ENCODE data around the gene SPDYE1.
"Not testable (repeated sequence)": the region's sequence is repeated elsewhere in the genome, so short reads cannot be mapped to it uniquely, and the experiment has no call there.

SPDYE1 gene

DNA sequence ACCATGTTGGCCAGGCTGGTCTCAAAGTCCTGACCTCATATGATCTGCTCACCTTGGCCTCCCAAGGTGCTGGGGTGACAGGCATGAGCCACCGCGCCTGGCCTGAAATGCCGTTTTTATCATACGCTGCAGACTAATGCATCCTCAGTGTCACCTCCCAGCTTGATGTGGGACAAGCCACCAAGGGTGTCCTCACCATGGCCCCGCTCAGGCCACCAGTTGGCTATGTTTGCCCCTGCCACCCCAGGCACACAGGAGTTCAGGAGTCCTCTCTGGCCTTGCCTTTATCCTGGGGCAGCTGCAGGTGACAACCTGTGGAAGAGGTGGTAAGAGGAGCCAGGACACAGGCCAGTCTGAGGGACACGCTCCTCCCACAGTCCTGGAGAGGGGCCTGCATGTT is 3.0 kb upstream of the SPDYE1 start:
- DNase-seq = not testable (repeated sequence)

DNA sequence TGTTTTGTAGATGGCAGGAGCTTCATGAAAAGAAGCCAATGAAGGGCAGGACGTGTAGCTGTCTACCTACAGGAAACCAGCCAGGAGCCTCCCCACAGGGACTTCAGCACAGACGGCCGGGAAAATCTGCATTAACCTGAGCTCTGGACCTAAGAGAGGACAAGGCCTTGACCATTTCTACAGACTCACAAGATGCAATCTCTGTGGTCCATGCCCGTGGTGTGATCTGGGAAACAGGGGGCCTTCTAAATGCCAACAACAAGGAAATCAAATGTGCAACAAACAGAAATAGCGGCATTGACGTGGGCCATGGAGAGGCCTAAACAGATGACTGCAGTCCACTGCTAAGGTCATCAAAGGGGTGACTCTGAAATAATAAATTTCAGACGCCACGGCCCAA is 14.4 kb downstream of the SPDYE1 start:
- not testable (repeated sequence) for DNase-seq

DNA sequence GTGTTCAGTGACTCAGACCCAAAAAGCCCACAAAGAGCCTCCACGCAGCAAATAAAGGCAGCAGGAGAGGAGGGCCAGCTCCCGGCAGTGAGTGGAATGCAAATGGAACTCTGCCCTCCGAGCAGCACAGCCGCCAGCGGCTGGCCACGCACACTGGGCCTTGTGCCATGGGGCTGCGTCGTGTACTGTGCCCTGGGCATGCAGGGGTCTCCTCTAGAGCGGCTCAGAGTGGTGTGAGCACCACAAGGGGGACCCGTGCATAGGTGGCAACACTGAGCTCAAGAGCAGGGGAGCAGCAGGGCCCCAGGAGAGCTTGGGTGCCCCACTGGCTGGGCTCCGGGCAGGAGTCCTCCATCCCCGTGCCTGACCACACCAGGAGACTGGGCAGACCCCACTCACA is 17.4 kb downstream of the SPDYE1 start:
- not testable (repeated sequence) for DNase-seq

DNA sequence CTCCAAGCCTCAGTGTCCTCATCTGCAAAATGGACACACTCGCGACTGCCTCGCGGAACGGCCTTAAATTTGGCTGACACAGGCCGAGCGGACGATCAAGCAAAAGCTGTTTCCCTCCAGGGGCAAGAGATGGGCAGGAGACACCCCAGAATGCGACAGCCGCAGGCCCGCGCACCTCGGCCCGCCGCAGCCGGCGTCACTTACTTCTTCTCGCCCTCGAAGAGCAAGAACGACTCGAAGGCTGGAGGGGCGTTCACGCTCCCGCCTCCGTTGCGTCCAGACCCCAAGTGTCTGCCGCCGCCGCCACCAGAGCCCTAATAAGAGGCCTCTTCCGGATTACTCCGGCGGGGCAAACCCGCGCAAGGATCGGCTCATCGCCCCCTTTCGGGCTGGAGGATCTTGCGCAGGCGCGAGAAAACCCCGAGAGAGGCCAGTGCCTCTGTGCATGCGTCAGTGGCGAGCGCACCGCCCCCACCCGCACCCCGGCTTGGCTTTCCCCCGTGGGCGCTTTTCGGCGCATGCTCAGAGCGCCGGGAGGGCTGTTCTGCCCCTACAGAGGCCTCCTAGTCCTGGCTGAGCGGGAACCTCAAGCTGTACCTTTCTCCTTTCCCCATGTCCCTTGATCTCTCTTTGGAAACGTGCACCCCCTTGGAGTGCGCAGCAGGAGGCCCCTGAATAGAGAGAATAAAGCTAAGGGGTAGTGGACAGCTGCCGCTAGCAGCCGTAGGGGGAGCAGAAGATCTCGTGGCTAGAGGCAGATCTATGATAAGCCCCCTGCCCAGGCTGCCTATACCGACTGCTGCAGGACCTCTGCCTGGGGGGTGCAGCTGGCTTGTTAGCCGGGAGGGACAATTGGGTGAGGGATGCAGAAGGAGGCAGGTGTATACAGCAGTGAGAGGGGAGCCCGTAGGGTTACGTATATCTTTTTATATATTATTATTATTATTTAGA is 21.4 kb downstream of the SPDYE1 start:
- peak; percentile 96 to 98 (median 97) for DNase-seq

DNA sequence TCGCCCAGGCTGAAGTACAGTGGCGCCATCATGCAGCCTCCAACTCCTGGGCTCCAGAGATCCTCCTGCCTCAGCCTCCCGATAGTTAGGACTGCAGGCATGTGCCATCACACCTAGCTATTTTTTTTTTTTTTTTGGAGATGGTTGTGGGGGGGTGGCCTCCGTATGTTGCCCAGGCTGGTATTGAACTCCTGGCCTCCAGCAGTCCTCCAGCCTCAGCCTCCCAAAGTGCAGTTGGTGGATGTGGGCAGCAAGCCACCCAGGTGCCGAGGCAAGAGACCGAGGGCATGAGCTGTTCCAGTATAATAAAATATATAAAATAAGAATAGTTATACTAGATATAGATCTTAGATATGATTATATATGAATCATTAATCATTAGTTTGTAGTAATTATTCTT is 22.1 kb downstream of the SPDYE1 start:
- DNase-seq = not testable (repeated sequence)

DNA sequence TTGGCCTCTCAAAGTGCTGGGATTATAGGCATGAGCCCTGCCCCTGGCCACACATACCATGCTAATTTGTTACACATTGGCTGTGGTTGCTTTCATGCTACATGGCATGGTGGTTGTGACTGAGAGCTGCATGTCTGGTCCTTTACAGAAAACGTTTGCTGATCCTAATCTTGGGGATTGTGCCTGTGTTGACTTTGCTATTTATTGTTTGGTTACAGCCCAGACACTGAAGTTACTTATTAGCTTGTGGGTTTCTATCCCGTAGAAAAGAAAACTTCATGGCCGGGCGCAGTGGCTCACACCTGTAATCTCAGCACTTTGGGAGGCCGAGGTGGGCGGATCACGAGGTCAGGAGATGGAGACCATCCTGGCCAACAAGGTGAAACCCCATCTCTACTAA is 24.4 kb downstream of the SPDYE1 start:
- not testable (repeated sequence) for DNase-seq

DNA sequence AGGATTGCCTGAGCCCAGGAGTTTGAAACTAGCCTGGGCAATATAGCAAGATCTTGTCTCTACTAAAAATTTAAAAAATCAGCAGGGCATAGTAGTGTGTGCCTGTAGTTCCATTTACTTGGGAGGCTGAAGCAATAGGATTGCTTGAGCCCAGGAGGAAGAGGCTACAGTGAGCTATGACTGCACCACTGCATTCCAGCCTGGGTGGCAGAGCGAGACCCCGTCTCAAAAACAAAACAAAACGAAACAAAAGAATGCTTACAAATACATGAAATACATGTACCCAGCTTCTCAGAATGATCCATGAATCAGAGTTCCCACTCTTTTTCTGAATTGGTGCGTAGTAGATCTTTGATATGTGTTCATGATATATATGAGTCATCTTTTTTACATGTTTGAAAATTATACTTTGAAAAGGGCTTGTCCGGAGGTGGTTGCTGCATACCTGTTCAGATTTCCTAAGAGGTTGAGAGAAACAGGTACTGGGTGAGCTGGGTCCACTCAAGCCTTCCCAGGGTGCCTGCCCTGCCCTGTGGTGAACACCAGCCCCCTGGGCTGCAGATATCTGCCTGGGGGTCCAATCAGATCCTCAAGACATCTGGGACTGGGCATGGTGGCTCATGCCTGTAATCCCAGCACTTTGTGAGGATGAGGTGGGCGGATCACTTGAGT is 25.2 kb downstream of the SPDYE1 start:
- not testable (repeated sequence) for DNase-seq

DNA sequence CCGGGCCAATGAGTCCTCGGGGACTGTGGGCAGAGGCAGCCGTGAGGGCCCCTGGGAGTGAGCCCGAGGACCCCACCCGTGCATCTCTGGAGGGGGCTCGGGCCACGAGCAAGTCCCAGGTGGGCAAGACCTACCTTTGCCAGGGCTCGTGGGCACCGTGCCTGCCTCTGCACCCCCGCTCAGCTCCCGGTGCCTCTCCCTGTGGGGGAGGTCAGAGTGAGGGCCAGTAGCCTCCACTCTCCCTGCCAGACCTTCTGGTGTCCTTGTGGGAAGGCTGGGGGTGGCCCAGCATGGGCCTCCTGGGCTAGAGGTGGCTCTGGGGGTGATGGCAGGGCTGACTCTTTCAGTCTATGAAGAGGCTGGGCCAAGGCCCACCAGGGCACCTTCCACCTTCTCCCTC is 31.7 kb downstream of the SPDYE1 start:
- DNase-seq = not testable (repeated sequence)

DNA sequence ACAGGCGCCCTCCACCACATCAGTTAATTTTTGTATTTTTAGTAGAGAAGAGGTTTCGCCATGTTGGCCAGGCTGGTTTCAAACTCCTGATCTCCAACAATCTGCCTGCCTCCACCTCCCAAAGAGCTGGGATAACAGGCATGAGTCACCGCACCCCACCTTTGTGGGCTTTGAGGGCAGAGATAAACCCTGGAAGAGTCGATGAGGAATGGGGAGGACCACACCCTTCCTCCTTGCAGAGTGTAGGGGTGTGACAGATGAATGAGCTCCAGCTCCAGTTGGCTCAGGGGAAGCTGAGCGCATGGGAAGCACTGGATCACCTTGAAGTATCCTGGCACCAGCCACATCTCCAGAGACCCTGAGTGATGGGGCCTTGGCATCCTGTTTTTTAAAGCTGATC is 32.3 kb downstream of the SPDYE1 start:
- not testable (repeated sequence) for DNase-seq

DNA sequence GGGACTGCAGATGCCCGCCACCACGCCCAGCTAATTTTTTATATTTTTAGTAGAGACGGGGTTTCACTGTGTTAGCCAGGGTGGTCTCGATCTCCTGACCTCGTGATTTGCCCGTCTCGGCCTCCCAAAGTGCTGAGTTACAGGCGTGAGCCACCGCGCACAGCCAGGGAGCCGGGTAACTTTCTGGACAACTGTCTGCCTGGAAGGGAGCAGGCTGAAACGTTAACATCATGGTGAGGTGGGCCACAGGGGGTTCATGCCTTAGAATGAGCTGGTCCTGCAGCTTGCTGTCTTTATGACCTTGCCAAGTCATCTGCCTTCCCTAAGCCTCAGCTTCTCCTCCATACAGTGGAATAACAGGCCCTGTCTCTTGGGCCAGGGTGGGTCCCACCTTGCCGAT is 33.6 kb downstream of the SPDYE1 start:
- DNase-seq = not testable (repeated sequence)

DNA sequence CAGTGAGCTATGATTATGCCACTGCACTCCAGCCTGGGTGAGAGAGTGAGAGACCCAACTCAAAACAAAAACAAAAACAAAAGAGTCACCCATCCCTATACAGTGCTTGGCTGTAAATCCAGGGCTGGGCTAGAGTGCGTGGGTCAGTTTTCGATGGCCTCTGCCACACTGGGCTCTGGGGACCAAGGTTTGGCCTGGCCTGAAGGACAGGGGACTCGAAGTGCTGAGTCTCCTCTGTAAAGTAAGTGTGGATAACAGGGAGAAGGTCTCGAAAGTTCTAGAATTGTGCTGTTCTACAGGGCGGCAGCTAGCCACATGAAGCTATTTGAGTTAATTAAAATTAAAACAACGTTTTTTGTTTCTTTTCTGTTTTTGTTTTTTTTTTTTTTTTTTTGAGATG is 34.3 kb downstream of the SPDYE1 start:
- not testable (repeated sequence) for DNase-seq

DNA sequence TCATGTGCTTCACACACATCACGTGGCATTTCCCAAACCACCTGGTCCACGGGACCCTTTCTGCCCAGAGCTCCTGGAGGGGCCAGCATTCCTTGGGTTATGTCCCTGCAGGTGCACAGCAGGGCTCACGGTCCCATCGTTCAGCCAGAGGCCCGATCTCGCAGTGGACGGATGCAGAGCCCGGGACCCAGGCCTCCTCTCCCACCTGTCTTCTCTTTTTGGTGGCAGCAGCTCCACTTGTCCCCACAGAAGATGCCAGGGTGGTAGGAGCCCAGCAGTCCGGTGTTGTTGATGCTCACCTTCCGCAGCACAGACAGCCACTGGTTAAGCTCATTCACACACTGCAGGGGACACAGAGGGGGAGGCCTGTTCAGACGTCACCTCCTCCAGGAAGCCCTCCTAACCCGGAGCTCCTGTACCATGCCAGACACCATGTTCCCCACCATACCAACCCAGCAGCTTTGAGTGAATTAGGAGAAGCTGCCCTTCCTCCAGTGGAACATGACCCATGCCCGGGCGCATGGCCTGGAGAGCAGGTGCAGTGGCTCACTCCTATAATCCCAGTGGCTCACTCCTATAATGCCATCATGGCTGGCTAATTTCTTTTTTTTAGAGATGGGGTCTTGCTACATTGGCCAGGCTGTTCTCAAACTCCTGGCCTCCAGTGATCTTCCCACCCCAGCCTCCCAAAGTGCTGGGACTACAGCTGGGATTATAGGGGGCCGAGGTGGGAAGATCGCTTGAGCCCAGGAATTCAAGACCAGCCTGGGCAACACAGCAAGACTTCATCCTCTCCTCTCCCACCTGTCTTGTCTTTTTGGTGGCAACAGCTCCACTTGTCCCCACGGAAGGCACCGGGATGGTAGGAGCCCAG is 36.5 kb downstream of the SPDYE1 start:
- not testable (repeated sequence) for DNase-seq

DNA sequence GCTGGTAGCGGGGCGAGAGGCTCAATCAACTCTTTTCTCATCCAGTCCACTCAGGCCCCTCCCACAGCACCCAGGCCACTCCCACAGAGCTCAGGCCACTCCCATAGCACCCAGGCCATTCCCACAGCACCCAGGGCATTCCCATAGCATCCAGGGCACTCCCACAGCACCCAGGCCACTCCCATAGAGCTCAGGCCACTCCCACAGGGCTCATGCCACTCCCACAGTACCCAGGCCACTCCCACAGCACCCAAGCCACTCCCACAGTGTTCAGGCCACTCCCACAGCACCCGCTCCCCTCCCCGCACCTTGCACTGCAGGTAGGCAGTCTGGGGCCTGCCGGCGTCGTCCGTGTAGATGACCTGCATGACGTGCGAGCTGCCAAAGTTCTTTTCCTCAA is 38.7 kb downstream of the SPDYE1 start:
- peak in 1 of 4 experiments; percentile 22 for DNase-seq

DNA sequence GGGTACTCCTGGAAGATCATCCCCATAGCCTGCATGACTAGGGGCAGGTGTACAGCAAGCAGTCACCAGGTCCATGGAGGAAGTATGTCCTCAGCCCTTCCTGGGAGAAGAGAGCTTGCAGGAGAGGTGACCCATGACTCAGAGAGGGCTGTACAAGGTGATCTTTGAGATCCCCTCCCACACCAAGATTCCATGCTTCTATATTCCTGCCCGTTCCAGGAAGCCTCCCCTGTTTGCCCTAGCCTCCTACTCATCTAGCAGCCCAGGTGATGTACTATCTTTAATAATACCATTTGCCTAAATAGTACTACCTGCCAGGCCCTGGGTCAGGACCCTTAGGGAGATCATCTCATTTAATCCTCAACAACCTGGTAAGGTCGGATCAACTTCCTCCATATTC is 40.3 kb downstream of the SPDYE1 start:
- DNase-seq = not testable (repeated sequence)

DNA sequence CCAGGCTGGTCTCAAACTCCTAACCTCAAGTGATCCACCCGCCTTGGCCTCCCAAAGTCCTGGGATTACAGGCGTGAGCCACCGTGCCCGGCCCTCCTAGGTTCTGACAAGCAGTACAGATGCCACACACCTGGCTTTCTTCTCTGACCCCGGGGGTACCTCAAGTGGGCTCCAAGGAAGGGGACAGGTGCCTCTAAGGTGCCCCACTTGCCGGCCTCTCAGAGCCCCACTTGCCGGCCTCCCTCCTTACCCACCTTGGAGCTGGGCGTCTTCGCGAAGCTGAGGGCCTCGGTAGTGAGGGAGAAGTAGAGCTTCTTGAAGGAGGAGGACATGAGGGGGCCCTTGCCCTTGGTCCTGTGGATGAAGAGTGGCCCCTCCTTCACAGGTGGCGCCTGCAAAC is 40.9 kb downstream of the SPDYE1 start:
- DNase-seq = not testable (repeated sequence)

DNA sequence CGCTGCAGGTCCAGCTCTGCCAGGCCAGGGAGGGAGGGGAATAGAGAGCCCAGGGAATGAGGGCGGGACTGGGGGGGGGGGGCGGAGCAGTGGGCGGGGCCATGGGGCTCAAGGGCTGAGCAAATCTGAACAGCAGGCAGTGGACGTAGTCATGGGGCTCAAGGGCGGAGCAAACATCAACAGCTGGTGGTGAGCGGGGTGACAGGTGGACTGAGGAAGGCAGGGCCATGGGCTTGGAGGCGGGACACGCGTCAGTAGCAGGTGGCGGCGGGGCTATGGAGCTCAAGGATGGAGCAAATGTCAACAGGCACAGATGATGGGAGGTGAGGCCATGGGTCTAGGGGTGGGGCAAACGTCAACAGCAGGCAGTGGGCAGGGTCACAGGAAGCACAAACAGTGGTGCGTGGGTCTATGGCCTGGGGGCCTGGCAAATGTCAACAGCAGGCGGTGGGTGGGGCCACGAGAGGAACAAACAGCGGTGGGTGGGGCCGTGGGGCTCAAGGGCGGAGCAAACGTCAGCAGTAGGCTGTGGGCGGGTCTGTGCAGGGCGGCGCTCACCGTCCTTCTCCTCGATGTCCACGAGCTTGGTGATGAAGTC is 41.4 kb downstream of the SPDYE1 start:
- DNase-seq = peak; percentile 41 to 73 (median 44)

DNA sequence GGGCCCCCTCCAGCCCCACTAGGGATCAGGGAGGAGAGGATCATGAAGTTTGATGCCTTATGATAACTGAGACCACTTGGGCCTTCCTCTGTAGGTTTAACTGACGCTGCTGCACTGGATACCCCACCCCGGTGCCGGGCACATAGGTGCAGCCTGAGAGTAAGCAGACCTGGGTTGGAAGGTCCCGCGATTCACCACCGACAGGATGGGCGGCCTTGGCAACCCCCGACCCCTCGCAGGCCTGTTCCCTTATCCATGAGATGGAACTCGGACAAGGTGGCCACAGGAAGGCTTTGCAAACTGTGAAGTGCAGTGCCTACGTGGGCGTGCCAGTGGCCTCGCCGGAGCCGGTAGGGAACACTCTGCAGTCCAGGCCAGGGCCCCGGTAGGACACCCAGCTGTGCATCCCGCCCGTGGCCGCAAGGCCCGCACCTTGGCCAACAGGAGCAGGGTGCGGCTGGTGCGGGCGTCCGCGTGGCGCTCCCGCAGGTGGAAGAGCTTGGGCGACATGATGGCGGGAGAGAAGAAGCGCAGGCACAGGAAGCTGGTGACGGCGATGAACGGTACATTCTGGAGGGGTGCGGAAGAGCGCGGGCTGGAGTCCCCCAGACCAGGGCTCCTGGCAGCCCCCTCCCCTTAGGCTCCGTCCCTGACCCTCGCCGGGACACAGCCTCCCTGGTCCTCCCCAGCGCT is 42.2 kb downstream of the SPDYE1 start:
- not testable (repeated sequence) for DNase-seq

DNA sequence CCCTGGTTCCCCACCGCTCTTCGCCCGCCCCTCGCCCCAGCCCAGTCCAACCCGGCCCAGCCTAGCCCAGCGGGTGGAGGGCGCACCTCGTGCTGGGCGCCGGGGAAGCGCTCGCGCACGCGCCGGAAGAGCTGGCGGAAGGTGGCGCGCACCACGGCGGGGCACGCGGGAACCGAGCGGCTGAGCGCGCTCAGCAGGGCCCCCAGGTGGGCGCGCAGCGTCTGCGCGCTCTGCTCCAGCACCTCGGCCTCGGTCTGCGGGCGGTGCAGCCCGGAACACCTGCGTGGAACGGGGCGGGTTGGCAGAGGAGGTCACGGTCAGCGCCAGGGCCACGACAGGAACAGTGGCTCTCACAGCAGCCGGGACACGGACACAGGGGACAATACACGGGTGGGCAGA is 42.8 kb downstream of the SPDYE1 start:
- peak in 3 of 4 experiments; percentile 22 to 50 (median 44) for DNase-seq

DNA sequence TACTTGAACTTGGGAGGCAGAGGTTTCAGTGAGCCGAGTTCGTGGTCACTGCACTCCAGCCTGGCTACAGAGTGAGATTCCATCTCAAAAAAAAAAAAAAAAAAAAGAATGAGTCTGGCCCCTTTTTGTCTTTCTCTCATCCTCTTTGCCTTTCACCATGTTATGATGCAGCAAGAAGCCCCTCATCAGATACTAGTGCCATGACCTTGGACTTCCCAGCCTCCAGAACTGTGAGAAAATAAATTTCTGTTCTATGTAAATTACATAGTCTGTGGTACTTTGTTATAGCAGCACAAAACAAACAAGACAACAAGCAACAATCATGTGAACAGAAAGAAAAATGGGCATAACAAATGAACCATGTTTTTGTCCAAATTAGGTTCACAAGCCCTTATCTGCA is 44.5 kb downstream of the SPDYE1 start:
- no peak for DNase-seq

DNA sequence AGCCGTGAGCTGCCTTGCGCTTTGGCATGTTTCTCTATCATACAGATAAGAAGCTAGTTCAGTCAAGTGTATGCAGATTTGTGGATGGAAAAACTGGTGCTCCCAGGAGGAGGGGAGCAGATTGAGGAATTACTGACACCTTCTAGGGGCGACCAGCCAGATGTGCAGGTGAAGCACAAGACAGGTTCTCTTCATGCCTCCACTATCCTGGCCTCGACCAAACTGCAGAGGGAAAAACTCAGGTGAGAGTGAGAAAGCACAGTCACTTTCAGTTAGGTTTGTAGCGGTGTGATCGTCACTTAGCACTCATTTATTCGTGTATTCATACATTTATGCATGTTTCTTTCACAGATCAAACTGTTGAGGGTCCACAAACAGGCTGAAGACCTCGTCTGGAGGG is 46.2 kb downstream of the SPDYE1 start:
- DNase-seq = no peak

DNA sequence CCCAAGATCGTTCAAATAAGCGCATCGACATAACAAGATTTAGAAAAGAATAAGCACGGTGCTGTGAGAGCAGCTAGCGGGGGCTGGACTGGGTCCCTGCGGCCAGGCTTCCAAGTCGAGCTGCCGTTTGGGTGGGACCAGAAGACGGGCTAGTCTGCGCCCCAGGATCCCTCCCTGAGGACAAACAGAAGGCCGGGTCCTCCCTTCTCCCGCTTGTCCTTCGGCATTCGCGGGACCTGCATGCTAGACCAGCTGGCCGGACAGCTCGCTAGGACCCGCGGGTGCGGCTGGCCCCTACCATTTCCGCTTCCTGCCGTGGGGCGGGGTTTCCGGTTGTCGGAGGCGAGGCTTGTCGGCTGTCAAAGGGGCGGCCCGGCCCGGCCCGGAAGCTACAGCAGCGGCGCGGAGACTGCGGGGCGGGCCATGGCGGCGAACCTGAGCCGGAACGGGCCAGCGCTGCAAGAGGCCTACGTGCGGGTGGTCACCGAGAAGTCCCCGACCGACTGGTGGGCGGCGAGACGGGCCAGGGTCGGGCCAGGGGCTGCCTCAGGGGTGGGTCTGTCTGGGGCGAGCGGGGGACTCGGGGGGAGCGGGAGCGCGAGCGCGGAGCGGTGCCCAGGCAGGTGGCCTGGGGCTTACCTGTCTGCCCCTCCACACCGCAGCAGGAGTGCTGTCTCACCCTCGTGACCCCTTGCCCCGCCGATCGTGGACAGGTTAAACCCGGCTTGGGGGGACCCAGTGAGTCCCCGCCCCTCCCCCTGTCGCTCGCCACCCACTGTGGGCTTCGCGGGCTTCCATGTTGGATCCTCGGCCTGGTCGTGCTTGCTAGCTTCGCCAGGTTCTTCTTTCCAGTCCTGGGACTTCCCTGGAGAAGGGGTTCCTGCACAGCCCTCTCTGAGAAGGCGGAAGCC is 46.9 kb downstream of the SPDYE1 start, which contains the start of gene DBNL:
Gene DBNL, plus strand, starts transcription at position 388 of the 911 bp plus-strand sequence. Its CDS starts 36 bp downstream, at position 424.
- peak; percentile 86 to 93 (median 88) for DNase-seq

All from activated CD4-positive, CD25-positive, alpha-beta regulatory T cell (primary cell).